DMS53 treated with DMSO at 0.1 percent for 48 hours (cell line): ENCODE measurements around the gene TFAM.
A peak's percentile ranks its signal among the peaks of the same experiment; 100 is the strongest.
"Not testable (repeated sequence)": the region's sequence is repeated elsewhere in the genome, so short reads cannot be mapped to it uniquely, and the experiment has no call there.

Experiments
- DNase-seq: peaks from one replicate; lab custom pipeline; 2025; ENCODE audit not compliant: unreplicated experiment; lab: John Stamatoyannopoulos, UW

TFAM gene

GRCh38 chr10:58372607-58373441 lies 12.4 kb upstream of the TFAM start:
- no peak for DNase-seq

- DNase-seq = no peak
Observed at GRCh38 chr10:58373442-58373827, 11.8 kb upstream of the TFAM start.

- DNase-seq = no peak
Observed at GRCh38 chr10:58382489-58382995, 2.7 kb upstream of the TFAM start.

DNA sequence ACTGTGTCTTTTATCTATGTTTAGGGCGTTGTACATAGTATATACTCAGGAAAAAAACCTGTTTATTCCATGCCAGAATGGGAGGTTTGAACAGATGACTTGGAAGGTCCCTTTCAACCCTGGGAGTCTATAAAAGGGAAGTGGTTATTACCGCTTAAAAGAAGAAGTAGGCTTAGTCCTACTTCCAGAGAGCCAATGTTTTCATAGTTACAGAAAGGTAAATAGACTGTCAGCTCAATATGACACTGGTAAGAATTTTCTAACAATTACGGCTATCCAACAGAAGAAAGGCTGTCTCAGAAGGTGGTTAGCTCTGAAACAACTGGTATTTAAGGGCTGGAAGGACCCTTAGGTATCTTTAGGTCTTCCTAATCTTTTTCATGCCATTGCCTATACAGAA lies 1.1 kb upstream of the TFAM start:
- DNase-seq = peak; percentile 16

DNA sequence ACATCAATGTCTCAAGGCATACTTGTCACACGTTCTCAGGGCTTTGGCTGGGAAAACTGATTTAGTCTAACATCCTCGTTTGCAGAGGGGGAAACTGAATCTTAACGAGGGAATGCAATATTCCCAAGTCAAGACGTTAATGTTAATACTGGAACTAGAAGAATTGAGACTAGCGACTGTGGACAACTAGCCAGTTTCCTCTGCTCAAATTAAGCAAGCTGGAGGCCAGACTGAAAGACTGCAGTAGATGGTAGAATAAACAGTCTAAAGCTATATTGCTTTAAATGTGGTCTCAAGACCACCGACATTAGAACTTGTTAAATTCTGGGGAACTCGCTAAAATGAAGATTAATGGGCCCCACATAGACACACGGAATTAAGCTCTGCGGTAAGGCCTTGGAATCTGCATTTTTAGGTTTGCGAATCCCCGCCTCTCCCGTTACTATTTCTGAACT lies 639 bp upstream of the TFAM start:
- peak; percentile 47 for DNase-seq

- DNase-seq = no peak
Observed at GRCh38 chr10:58385784-58386112, 538 bp downstream of the TFAM start.

GRCh38 chr10:58389024-58389423 lies 3.8 kb downstream of the TFAM start:
- no peak for DNase-seq

GRCh38 chr10:58393317-58393716 lies 8.1 kb downstream of the TFAM start:
- DNase-seq = no peak

GRCh38 chr10:58394471-58394870 lies 9.3 kb downstream of the TFAM start:
- DNase-seq = no peak

GRCh38 chr10:58396057-58396456 lies 10.8 kb downstream of the TFAM start:
- no peak for DNase-seq

DNA sequence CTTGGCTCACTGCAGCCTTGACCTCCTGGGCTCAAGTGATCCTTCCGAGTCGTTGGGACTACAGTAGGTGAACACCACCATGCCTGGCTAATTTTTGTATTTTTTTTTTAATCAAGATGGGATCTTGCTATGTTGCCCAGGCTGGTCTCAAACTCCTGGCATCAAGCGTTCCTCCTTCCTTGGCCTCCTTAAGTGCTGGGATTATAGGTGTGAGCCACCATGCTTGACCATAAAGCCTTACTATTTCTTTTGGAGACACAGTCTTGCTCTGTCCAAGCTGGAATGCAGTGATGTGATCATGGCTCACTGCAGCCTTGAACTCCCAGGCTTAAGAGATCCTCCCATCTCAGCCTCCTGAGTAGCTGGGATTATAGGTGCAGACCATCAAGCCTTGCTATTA lies 12.6 kb downstream of the TFAM start:
- DNase-seq = no peak

- DNase-seq = no peak
Observed at GRCh38 chr10:58399410-58399809, 14.2 kb downstream of the TFAM start.

GRCh38 chr10:58400609-58401008 lies 15.4 kb downstream of the TFAM start:
- DNase-seq = peak; percentile 12

- DNase-seq = no peak
Observed at GRCh38 chr10:58404001-58404400, 18.8 kb downstream of the TFAM start.

DNA sequence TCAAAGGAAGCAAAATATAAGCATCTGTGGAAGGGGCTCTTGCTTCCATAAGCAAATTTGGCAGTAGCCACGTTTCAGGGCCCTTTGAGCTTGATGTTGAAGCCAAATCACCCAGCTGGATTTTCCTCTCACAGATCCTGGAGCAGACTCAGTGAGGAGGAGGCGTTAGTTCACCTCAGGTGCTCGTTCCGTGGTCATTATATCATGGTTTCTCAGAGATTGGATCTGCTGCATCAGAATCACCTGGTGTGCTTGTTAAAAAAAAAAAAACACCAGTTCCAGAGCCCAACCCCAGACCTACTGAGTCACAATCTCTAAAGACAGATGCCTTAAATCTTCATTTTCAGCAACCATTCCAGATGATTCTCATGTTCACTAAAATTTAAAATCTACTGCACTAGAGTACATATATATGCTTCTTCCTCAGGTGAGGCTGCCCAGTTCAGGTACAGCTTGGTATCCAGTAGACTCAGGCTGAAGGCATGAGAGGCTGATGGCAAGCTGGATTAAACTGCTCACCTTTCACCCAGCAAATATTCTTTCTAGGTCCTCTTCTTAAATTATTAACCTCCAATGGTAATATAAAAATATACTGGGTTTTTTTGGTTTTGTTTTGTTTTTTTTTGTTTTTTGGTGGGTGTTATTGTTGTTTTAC lies 24.9 kb downstream of the TFAM start:
- no peak for DNase-seq

DNA sequence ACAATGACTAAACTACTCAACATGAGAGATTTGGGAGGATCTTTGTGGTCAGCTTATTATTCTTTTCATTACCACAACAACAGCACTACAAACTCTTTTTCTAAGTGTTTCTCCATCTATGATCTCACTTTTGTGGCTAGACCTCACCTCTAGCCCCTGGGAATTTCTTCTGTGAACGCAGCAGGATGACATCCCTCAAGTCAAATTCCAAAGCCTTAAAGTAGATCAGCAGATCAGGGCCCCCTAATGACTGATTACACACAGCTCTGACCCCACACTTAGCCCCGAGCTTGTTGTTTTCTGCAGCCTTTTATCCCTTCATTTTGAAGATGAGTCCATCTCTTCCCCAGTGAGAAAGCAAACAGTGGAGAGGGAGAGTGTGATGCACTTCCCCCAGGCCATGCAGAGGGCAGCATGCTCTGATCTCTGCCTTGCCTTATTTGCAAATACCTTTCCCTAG lies 27.3 kb downstream of the TFAM start:
- no peak for DNase-seq

DNA sequence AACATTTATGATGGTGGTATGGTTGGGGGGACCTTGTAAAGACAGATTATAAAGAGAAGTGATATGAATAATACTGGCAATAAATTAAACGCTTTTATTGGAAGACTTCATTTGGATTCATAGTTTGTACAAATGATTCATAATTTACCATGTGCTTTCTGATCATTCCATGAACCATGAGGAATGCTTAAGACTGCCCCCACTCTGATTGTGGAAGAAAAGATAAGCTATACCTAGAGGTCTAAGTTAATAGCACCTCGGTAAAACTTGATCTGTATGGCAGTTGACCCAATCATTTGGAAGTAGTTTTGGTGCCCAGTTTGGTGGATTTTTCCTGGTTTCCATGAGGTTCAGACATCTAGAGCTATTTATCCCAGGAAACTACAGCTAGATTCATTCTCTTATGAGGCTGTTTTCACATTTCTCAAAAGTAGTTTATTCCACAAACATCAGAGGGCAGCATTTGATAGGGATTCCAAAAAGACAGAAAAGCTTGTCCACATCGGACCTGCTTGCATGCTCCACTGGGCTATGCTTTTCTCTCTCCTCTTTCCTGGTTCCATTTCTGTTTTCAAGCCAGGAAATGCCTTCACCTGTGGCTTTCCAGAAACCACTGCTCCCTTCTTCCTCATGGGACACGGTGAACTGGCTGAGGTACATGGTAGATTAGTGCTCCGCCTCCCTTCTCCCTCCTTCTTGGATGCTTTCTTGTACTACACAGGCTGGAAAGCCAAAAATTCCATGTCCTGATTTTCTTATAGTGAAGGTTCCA lies 29.2 kb downstream of the TFAM start:
- peak; percentile 14 for DNase-seq

- DNase-seq = no peak
Observed at GRCh38 chr10:58415757-58416156, 30.5 kb downstream of the TFAM start.

DNA sequence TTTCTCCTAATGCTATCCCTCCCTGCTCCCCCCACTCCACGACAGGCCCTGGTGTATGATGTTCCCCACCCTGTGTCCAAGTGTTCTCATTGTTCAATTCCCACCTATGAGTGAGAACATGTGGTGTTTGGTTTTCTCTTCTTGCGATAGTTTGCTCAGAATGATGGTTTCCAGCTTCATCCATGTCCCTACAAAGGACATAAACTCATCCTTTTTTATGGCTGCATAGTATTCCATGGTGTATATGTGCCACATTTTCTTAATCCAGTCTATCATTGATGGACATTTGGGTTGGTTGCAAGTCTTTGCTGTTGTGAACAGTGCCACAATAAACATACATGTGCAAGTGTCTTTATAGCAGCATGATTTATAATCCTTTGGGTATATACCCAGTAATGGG lies 32.7 kb downstream of the TFAM start:
- not testable (repeated sequence) for DNase-seq

GRCh38 chr10:58424176-58424575 lies 39.0 kb downstream of the TFAM start:
- DNase-seq = no peak

GRCh38 chr10:58428436-58428835 lies 43.2 kb downstream of the TFAM start:
- DNase-seq = not testable (repeated sequence)

DNA sequence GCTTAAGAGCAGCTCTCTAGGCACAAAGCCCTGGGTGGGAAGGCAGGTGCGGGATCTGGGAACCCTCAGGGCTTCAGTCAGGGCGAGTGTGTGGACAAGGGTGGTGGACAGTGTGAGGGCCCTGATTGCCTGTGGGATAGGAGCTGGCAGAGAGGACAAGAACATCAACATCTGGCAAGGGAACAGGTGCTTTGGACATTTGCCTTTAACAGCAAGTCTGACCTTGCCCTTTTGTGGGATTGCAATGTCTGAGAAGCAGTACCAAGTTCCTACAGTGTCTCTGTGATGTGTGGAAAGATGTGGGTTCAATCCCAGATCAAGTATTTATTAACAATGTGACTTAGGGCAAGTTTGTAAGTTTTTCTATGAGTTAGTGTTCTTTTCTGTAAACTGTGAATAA lies 46.7 kb downstream of the TFAM start:
- no peak for DNase-seq
